Measurements from ENCODE around the gene ARHGEF28. TPM values are rescaled to one million over a fixed set of nuclear protein-coding genes. Genes with fewer than 3 reads are reported as not detected.

ARHGEF28 gene
- total and polyA plus RNA-seq, 8 donors = 13.9 to 156 (median 55.7) TPM

DNA sequence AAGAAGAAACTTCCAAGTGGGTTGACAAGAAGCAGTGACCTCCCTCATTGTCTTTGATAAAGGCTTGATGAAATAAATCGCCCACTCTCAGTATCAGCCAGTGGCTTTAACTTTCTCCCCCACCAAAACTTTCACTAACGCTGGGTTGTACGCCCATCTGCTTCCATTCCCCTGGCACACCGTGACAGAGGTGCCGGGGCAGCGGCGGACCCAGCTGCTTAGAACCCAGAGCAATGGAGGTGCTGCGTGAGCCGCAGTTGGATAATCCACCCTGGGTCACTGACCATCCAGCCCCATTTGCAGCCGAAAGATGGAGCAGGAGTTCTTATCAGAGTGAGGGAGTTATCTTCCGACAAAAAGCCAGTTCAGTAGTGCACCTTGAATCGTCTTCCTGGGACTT lies 270.7 kb downstream of the ARHGEF28 start:
- TF ChIP-seq, protein P1, sequence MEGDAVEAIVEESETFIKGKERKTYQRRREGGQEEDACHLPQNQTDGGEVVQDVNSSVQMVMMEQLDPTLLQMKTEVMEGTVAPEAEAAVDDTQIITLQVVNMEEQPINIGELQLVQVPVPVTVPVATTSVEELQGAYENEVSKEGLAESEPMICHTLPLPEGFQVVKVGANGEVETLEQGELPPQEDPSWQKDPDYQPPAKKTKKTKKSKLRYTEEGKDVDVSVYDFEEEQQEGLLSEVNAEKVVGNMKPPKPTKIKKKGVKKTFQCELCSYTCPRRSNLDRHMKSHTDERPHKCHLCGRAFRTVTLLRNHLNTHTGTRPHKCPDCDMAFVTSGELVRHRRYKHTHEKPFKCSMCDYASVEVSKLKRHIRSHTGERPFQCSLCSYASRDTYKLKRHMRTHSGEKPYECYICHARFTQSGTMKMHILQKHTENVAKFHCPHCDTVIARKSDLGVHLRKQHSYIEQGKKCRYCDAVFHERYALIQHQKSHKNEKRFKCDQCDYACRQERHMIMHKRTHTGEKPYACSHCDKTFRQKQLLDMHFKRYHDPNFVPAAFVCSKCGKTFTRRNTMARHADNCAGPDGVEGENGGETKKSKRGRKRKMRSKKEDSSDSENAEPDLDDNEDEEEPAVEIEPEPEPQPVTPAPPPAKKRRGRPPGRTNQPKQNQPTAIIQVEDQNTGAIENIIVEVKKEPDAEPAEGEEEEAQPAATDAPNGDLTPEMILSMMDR (IDR thresholded peaks at IDR 0.05) = no peak
- TF ChIP-seq POLR2A (IDR thresholded peaks at IDR 0.05) (no peak), EP300 (IDR thresholded peaks at IDR 0.05) (no peak), POLR2AphosphoS5 (IDR thresholded peaks at IDR 0.05) (no peak)
- intact Hi-C loops (cut with DNase I; ENCODE audit: low total_unique reads) = no loop called here
- H3K27ac ChIP-seq = no peak overlapping the region
- no peaks in the 10 kb centered on the region for H3K9me3 ChIP-seq
- DNase-seq = no peak
- no peaks in the 10 kb centered on the region for H3K27me3 ChIP-seq
- H3K4me3 ChIP-seq = no peak overlapping the region
- H3K36me3 ChIP-seq = peaks cover 0 to 76% (median 61%) of the 10 kb centered on the region in 4 donors
- 87 to 93% (median 90%) methylated on average over 12 of the region's 12 CpGs for WGBS, 5 donors
- H3K4me1 ChIP-seq = peaks cover 0 to 10% (median 5%) of the 10 kb centered on the region in 4 donors

GRCh38 chr5:73897893-73898292 lies 271.9 kb downstream of the ARHGEF28 start:
- Histone ChIP-seq H3K27me3 (no peaks in the 10 kb centered on the region), H3K36me3 (peaks cover 0 to 66% (median 56%) of the 10 kb centered on the region in 4 donors), H3K4me3 (no peak overlapping the region), H3K4me1 (peaks cover 0 to 16% (median 9%) of the 10 kb centered on the region in 4 donors), H3K27ac (no peak overlapping the region), H3K9me3 (no peaks in the 10 kb centered on the region)
- intact Hi-C loops (cut with DNase I; ENCODE audit: low total_unique reads) = no loop called here
- TF ChIP-seq, protein P1 (IDR thresholded peaks at IDR 0.05) = no peak
- TF ChIP-seq POLR2A (IDR thresholded peaks at IDR 0.05) (no peak), POLR2AphosphoS5 (IDR thresholded peaks at IDR 0.05) (no peak)
- DNase-seq = no peak
- whole genome bisulfite sequencing, 5 donors = 74 to 87% (median 80%) methylated on average over 5 of the region's 5 CpGs

- Histone ChIP-seq H3K4me1 (peaks cover 0 to 16% (median 9%) of the 10 kb centered on the region in 4 donors), H3K9me3 (no peaks in the 10 kb centered on the region), H3K36me3 (peaks cover 0 to 61% (median 48%) of the 10 kb centered on the region in 4 donors), H3K4me3 (no peak overlapping the region), H3K27ac (no peak overlapping the region), H3K27me3 (no peaks in the 10 kb centered on the region)
- intact Hi-C loops (cut with DNase I; ENCODE audit: low total_unique reads) = no loop called here
- DNase-seq = no peak
- TF ChIP-seq POLR2A (IDR thresholded peaks at IDR 0.05) (no peak), POLR2AphosphoS5 (IDR thresholded peaks at IDR 0.05) (no peak), EP300 (IDR thresholded peaks at IDR 0.05) (no peak)
- TF ChIP-seq, protein P1 (IDR thresholded peaks at IDR 0.05) = no peak
- WGBS, 5 donors = 68 to 76% (median 75%) methylated on average over 9 of the region's 9 CpGs
Observed at GRCh38 chr5:73899055-73899454, 273.1 kb downstream of the ARHGEF28 start.

DNA sequence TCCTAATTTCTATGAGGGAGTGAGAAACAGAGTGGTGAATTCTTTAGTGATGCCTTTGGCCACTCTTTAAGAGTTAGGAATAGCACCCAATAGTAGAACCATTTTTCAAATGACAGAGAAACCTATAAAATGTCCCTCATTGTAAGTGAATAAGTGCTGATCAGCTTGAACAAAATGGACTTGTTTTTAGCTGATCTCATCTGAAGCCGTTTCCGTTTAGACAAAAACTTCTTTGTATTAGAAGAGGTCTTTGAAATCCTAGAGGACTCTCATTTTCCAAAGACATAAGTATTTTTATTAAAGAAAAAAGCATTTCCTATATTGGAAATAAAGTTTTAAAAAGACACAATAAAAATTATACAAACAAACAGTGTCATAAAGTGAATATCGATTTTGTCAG lies 273.9 kb downstream of the ARHGEF28 start:
- H3K4me1 ChIP-seq = peaks cover 0 to 16% (median 9%) of the 10 kb centered on the region in 4 donors
- no peak overlapping the region for H3K4me3 ChIP-seq
- H3K36me3 ChIP-seq = peaks cover 0 to 59% (median 43%) of the 10 kb centered on the region in 4 donors
- intact Hi-C loops (cut with DNase I; ENCODE audit: low total_unique reads) = loop anchor here (5.0 kb wide), 1 partner anchor 747 kb away; no protein-coding TSS in a partner anchor
- DNase-seq = no peak
- H3K9me3 ChIP-seq = no peaks in the 10 kb centered on the region
- H3K27me3 ChIP-seq = no peaks in the 10 kb centered on the region
- 77 to 84% (median 79%) methylated on average over 3 of the region's 3 CpGs for WGBS, 5 donors
- TF ChIP-seq POLR2AphosphoS5 (IDR thresholded peaks at IDR 0.05) (no peak), POLR2A (IDR thresholded peaks at IDR 0.05) (no peak), EP300 (IDR thresholded peaks at IDR 0.05) (no peak)
- TF ChIP-seq, protein P1 (IDR thresholded peaks at IDR 0.05) = no peak
- H3K27ac ChIP-seq = no peak overlapping the region
